CD4-positive, alpha-beta T cell treated with Interleukin-1 beta for 1 hour (primary cell): ENCODE measurements around the gene CENPV.
"Not testable (repeated sequence)": the region's sequence is repeated elsewhere in the genome, so short reads cannot be mapped to it uniquely, and the experiment has no call there.

Source experiments
- DNase-seq, 2 donors: peaks; one replicate each; pipeline ENCODE4 v3.0.0-alpha.2; 2020 to 2022

The CENPV gene

DNA sequence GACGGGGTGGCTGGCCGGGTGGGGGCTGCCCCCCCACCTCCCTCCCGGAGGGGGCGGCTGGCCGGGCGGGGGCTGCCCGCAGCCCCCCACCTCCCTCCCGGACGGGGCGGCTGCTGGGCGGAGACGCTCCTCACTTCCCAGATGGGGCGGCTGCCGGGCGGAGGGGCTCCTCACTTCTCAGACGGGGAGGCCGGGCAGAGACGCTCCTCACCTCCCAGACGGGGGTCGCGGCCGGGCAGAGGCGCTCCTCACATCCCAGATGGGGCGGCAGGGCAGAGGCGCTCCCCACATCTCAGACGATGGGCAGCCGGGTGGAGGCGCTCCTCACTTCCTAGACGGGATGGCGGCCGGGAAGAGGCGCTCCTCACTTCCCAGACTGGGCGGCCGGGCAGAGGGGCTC lies 41.2 kb downstream of the CENPV start:
- DNase-seq: not testable (repeated sequence)

GRCh38 chr17:16306211-16306610 lies 47.1 kb downstream of the CENPV start:
- DNase-seq: no peak

DNA sequence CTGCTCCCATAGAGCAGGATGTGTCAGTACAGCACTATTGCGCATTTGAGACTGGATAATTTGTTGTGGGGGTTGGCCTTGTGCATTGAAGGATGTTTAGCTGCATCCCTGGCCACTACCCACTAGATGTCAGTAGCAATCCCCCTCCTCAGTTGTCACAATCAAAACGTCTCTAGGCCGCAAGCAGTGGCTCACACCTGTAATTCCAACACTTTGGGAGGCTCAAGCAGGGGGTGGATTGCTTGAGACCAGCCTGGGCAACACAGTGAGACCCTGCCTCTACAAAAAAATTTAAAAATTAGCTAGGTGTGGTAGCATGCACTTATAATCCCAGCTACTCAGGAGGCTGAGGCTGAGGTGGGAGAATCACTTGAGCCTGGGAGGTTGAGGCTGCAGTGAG lies 48.4 kb downstream of the CENPV start:
- DNase-seq: peak in 1 of 2 donors; percentile 9

DNA sequence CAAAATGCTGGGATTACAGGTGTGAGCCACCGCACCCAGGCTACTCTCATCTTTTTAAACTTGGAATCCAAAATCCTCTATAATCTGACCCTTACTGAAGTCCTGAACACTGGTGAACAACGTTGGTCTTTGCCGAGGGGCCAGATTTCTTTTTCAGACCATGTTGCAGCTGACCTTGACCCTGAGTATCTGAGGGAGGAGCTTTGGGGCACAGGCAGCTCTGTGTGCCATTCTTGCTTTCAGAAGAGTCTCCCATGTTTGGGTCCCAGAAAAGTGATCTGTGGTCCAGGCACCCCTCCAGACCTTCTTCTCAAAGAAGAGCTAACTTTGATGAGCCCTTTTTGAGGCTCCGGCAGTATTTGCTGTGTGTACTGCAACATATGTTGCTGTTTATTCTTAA lies 50.4 kb downstream of the CENPV start:
- DNase-seq: no peak

DNA sequence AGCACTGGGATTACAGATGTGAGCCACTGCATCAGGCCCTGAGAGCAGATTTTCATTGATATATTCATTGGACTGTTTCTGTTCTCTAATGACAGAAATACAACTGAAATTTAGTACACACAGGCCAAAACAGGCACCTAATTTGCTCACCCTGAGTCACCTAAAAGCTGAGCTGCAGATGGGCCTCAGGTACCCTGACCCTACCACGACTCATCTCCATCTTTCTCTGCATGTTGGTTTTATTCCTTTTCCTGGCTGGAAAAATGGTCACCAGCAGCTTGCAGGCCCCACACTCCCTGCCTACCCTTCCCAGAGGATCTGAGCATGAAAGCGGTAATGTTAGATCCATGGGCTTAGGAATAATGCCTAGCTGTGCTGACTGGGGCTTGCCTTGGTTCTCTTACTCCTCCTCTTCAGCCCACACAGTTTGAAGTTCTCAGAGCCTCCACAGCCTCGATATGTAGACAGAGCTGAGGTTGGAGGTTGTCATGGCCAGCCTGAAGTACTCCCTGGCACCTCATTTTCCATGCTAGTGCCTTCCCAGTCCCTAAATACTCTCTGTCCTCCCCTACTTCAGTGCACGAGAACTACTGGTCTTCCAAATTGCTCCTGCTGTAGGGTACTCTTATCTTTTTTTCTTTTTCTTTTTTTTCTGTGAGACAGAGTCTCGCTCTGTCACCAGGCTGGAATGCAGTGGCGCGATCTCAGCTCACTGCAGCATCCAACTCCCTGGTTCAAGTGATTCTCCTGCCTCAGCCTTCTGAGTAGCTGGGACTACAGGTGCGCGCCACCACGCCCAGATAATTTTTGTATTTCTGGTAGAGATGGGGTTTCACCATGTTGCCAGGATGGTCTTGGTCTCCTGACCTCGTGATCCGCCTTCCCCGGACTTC lies 51.1 kb downstream of the CENPV start:
- no peak for DNase-seq

- DNase-seq: no peak
Measured at GRCh38 chr17:16300554-16300953, 52.7 kb downstream of the CENPV start.

- DNase-seq: no peak
Measured at GRCh38 chr17:16298140-16298662, 55.1 kb downstream of the CENPV start.

- no peak for DNase-seq
Measured at GRCh38 chr17:16297367-16298139, 55.7 kb downstream of the CENPV start.

DNA sequence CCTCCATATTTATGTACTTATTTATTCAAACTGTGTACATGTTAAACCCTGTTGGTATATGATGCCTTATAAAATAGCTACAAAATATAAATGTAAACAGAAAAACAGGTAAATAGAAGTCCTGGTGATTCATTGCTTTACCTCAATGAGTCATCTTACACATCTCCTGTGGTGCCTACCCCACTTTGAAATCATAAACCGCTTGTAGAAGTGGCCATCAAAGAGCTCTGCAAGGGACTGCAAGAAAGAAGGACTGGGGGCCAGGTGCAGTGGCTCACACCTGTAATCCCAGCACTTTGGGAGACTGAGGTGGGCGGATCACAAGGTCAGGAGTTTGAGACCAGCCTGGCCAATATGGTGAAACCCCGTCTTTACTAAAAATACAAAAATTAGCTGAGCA lies 57.2 kb downstream of the CENPV start:
- not testable (repeated sequence) for DNase-seq

DNA sequence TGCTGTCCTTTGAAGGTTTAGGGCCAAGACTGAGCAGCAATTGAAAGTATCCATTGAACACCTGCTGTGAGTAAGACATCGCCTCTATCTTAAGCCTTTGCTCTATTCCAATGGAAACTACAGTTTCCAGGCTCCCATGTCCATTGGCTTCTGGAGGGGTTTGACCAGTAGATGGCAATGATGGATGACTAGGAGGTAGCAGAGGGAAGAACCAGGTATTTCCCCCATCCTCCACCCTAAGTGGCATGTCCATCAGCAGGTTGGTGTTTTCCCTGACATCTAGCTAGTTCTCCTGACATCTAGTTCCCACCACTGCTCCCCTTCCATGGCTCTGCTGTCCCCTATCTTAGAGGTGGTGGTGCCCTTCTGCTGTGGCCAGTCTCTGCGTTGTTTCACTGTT lies 58.7 kb downstream of the CENPV start:
- no peak for DNase-seq

- no peak for DNase-seq
Measured at GRCh38 chr17:16293931-16294330, 59.3 kb downstream of the CENPV start.
